Superior temporal gyrus (tissue), 1 donor: ENCODE data around the gene UBL3.
A peak's percentile ranks its signal among the peaks of the same experiment; 100 is the strongest.

ENCODE experiments used
- DNase-seq: peaks from one replicate; pipeline ENCODE4 v3.0.0-alpha.2; 2016; ENCODE audit errors: extremely low spot score

The UBL3 gene

DNA sequence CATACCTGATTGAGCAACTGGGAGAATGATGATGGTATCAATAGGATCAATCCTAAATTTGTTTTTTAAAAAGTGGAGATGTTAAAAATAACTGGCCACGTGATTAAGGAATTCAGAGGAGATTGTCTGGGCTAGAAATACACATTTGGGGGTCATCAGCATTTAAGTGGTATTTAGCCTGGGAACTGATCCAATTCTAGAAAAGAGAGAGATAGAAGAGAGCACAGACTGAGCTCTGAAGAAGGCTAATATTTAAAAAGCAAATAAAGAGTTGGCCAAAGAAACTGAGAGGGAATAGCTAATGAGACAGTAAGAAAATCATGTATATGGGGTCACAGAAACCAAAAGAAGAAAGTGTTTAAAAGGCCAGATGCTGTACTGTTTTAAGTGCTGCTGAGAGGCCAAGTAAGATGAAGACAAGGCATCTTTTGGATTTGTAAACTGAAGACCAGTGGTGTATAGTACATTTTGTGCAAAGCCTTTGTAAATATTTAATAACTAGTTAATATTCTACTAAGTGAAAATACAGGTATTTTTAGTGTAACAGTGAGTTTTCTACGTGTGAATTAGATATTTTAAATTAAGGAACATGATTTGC is 40.2 kb downstream of the UBL3 start:
- no peak for DNase-seq

DNA sequence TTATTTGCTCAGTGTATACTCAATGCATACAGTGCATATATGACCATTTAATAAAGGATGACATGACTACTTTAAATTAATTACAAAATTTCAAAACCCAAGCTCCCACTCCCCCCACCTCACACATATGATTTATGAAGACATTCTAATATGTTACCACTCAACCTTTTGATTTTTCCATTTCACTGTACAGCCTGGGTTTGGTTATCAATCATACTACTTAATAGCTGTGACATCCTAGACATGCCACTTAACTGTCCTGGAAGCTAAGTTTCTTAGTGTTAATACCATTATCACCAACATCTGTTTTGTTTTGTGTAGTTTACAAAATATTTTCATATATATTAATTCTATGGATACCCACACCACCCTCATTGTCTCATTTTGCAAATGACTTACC is 42.2 kb downstream of the UBL3 start:
- no peak for DNase-seq

DNA sequence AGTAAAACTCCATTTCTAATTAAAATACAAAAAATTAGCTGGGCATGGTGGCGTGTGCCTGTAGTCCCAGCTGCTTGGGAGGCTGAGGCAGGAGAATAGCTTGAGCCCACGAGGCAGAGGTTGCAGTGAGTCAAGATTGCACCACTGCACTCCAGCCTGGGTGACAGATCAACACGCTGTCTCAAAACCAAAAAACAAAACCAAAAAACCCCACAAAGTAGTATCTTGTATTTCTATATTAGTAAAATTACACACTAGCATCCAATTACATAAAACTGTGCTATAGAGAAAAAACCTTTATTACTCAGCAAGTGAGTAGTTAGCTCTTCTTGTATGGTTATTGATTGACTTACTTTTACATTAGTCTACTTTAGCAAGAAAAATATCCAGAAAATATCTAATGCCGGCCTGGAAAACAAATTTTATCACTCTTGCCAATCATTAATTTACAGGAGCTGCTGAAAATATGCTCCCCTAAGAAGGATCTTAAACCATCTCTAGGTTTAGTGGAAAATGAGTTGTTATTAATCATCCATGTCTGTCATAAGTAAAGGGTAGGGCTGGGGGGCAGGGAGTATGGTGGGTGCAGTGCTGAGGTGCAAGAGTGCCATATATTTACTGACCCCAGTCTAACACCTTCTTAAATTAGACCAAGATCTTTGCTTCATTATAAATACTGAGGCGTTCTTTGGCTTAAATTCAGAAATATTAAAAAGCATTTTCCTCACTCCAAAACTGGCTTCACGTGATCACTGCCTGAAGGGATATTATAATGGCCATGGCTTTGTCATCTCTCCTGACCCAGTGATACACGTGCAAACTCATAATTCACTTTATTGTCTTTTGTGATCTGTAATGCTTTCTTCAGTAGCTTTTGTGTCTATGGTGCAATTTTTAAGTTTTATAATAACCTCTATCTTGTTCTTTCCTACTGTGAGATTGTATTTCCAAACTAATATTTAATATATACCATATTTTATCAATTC is 44.1 kb downstream of the UBL3 start:
- no peak for DNase-seq

DNA sequence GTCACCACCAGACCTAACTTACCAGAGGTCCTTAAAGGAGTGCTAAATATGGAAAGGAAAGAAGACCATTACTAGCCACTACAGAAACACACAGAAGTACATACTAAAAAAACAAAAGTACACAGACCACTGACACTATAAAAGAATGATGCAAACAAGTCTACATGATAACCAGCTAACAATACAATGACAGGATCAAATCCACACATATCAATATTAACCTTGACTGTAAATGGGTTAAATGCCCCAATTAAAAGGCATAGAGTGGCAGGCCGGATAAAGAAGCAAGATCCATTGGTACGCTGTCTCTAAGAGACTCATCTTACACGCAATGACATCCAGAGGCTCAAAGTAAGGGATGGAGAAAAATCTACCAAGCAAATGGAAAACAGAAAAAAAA is 47.2 kb downstream of the UBL3 start:
- DNase-seq = no peak

DNA sequence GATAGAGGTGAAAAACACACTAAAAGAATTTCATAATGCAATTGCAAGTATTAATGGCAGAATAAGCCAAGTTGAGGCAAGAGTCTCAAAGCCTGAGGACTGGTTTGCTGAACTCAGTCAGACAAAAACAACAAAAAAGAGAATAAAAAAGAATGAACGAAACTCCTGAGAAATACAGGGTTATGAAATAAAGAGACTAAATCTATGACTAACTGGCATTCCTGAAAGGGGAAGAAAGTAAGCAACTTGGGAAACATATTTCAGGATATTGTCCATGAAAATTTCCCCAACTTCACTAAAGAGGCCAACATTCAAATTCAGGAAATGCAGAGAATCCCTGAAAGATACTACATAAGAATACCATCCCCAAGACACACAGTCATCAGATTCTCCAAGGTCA is 47.8 kb downstream of the UBL3 start:
- DNase-seq = no peak

DNA sequence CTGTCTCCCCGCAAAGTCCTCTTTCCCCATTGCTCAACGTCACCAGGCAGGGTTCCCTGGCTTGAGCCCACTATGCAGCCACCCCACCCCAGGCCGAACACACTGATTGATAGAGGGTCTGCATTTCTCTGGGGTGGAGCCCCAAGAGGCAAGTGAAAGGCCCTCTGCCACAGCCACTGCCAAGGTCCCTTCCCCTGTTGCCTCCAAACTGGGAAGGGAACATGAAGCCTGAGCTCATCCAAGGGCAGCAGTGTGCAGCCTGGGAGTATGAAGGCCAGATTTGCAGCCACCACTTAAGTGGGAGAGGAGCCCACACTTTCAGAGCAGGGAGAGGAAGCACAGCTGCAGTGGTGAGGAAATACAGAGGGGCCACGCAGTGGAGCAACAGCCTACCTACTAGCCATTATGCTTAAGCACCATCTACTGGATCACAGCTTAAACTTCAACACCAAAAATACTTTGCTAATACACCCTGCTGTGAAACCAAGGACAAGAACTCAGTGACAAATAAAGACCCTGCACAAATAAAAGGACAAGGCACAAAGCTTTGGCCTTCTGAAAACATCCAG is 48.6 kb downstream of the UBL3 start:
- DNase-seq = no peak

DNA sequence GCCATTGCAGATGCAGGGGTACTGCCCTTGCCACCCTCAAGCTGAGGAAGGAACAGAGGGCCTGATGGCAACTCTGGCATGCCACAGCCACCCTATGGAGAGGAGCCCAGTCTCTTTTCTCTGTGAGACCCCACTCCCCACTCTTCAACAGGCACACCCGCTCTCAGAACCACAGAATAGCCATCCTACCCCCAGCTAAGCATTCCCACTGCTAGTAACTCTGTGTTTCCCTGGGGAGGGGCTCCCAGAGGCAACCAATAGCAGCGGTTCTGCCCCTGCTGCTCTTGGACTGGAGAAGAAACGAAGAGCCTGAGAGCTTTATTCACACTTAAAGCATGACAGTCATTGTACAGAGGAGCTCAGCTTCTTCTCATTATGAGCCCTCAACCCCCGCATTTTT is 49.3 kb downstream of the UBL3 start:
- no peak for DNase-seq

DNA sequence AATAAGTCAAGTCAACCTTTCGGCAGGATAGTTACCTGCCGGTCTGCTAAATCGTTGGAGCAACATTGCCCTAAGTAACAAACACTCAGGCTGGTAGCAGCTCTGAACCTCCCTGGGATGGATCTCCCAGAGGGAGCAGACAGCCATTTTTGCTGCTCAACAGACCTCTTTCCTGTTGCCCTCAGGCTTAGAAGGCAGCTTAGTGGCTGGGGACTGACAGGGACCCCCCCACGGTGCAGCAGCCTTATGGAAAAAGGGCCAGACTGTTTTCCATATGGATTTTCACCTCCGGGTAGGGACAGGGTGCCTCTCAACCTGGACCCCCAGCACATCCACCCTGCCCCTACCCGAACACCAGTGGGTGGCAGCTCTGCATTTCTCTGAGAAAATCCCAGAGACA is 49.7 kb downstream of the UBL3 start:
- DNase-seq = no peak

DNA sequence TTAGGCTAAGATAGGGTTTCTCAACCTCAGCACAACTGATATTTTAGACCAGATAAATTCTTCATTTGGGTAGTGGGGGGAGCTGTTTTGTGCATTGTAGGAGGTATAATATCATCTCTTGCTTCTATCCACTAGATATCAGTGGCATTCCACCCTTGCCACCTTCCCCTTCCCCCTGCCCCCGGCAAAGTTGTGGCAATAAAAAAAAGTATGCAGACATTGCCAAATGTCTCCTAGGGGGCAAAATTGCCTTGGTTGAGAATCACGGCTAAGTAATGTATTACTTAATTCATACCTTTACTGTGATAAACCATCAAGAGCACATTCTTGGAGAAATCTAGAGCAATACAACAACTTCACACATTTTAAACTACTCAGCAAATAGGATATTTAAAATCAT is 51.4 kb downstream of the UBL3 start:
- no peak for DNase-seq

DNA sequence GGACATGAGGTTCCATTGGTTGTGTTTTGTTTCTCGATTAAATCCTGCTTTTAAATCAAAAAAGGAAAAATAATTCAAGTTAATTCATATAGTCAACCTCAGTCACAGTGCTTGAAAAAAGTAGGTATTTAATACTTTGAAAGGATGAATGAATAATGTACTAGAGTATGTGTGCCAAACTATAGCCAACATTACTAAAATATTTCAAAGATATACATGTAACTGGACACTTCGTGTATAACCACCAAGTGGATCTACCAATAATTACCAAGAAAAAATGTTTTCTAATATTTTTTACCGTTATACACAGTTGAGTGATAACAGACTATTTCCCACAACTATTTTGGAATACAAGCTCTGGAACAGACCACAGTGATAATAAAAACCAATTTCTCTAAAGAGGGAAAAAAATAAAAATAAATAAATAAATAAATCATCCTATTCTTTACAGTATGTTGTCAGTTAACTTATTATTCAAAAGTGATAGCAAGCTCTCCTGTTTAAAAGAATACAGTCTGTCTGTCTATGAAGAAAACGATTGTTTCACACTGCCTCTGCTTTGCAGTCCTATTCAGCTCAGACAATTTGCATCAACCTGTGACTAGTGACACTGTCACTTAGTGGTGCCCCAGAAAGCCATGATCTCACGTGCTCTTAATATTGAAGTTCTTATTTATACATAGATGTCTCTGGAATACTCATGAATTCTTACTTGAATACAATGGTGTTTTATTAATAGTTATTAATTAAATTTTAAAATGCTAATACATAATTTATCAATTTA is 58.2 kb downstream of the UBL3 start:
- no peak for DNase-seq

DNA sequence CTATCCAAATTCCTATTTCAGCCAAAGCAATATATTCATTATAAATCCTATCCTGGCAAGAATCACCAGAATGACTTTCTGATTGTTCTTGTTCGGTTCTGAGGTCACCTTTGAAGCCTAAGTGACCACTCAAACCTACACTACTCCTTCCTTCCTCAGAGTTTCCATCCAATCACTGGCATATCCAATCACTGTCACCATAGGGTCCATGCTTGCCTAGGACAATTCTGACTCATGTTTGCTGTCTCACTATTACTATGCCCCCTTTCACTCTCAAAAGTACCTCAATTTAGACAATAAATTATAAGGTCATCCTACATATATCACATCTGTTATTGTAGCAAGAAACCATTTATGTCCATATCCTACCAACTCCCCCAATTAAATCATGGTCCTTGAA is 58.9 kb downstream of the UBL3 start:
- DNase-seq = no peak

DNA sequence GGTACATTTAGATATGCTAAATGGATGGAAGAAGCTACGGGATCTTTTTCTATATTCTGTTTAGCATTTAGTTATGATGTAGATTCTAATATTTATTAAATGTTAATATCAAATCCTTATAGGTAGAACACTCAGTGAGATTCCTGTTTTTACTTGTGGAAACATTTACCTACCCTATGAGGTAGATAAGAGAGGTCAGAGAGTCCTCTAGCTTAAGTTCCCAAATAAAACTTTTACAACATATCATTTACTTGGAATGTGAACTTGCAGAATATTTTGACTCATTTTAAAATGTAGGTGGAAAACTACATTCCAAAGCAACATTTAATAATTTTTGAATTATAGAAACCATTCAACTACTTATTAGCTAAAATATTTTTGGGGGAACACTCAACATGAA is 63.7 kb downstream of the UBL3 start:
- DNase-seq = no peak

DNA sequence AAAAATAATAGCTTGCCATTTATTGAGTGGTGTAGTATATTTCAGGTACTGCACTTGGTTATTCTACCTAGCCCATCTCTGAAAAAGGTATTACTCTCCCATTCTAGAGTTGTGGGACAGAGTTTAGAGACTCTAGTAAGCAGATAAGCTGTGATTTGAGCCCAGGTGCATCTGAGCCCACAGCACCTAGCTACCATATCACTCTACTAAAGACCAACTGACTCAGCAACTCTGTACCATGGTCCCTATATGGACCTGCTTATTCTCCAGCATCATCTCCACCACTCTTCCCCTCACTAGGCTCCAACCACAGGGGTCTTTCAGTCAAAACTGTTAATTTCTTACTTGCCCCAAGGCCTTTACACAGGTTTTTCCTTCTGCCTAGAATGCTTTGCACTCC is 64.4 kb downstream of the UBL3 start:
- DNase-seq = no peak

DNA sequence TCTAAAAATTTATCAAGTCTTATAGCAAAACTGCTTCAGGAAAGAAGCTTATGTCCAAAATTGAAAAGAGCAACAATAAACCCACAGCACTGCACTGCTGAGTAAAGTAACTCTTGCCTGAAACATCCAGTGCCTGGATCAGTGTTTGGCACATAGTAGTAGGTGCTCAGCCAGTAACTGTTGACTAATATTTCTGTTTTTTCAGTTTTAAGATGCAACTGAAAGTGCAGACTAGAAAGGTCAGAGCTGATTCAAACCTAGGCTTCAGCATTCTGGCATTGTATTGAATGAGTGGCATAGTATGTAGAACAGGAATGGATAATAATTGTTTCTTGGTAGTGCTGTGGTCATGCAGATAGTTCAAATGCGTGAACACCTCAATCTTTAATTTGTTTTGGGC is 67.6 kb downstream of the UBL3 start:
- no peak for DNase-seq

DNA sequence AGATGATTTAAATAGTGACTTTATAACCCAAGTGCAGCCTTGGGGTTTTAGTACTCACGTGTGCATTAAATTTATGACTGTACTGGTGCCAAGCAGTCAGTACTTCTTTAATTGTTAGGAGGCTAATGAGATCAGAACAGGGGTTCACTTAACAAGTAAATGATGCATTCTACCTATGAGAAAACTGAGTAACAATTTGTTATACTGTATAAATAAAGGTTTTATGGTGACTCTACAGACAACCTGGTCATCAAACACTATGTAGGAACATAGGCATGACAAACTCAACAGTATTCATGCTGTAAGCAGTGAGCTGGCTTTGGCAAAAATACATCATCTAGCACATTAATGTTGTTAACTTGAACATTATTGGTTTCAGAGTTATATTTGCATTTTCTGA is 75.6 kb downstream of the UBL3 start:
- DNase-seq = no peak

DNA sequence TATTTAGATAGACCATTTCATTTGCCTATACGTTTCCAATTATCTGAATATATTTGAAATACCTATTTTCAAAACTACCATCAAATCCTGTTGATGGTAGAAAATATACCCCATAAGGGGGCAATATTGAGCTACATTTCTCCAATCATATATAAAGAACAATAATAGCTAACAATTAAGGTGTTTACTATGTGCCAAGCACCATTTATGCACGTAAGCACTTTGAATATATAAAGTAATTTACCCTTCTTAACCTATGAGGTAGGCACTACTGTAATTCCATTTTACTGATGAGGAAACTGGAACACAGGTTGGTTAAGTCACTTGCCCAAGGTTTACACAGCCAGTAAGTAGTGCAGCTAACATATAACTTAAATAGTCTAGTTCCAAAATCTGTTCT is 79.2 kb downstream of the UBL3 start:
- DNase-seq = peak; percentile 82

DNA sequence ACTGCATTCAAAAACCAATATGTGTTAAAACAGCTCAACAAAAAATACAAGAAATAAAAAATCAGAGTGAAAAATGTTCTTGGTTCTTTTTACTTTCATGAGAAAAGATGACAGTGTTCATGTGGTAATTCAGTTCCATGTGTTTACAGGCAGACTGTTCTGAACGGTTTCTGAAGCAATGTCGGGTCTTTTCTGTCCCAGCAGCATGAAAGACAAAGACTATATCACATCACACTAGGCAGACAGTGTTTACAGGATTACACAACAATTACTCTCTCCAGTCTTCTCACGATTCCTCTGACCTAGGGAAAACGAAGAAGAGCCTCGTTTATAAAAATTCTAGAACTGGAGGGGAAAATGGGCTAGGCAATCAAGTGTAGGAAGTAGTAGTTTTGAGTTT is 83.4 kb downstream of the UBL3 start:
- DNase-seq = peak; percentile 80

DNA sequence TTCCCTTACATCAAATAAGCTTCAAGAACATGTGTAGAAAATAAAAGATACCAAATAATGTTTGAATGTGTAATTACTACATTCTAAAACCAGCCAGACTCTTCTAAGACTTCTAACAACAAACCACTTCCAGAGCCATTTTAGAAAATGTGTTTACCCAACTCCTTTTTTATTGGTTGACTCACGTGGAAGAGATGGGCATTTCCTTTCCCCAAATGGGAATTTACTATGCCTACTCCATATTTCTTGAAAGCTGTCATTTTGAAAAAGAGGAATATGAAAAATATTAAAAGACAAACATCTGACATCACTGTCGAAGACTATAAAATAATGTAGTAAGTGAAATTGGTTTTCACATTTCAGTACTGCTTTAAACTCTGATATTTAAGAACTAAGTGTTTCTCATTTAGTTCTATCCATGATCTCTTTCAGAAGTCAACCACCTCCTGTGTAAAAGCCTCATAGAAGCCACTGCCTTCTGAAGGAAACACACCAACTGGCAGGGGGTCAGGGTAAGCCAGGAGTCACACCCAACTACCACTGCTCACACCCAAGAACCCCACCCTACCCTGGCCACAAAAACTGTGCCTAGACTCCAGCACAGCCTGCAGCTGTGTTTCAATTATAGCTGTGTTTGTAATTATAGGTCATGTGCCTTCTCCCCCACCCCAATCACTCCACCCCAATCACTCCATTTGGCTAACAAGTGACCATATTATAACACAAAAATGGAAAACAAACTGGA is 86.8 kb downstream of the UBL3 start:
- DNase-seq = no peak

DNA sequence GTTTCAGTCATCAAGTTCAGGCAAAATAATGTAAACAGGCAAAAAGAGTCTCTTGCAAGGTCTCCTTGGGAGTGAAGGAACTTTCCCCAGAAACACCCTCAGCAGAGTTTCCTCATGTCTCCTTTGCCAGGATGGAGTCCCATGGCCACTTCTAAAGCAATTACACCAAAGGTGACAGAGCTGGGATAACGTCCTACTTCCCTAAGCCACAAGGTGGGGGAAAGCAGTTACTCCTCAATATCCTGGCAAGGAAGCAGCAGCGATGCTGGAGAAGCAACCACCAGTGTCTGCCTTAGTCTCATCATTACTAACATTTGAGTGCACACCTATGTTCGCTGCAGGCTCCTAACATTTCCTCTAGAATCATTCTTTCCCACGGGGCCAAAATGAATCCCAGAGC is 88.6 kb downstream of the UBL3 start:
- no peak for DNase-seq

DNA sequence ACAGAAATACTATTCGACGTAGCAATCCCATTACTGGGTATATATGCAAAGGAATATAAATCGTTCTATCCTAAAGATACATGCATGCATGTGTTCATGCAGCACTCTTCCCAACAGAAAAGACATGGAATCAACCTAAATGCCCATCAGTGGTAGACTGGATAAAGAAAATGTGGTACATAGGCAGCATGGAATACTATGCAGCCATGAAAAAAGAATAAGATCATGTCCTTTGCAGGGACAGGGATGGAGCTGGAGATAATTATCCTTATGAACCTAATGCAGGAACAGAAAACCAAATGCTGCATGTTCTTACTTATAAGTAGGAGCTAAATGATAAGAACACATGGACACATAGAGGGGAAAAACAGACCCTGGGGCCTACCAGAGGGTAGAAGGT is 89.3 kb downstream of the UBL3 start:
- no peak for DNase-seq

DNA sequence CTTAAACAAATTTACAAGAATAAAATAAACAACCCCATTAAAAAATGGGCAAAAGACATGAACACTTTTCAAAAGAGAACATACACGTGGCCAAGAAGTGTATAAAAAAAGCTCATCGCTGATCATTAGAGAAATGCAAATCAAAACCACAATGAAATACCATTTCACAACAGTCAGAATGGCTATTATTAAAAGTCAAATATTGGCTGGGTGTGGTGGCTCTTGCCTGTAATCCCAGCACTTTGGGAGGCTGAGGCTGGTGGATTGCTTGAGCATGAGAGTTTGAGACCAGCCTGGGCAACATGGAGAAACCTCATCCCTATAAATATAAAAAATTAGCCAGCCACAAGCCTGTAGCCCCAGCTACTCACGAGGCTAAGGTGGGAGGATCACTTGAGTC is 89.9 kb downstream of the UBL3 start:
- no peak for DNase-seq
